Occipital lobe (tissue), 3 donors: Measurements from ENCODE around the gene PPP3CB. TPM values are rescaled to one million over a fixed set of nuclear protein-coding genes. Genes with fewer than 3 reads are reported as not detected.
"Not testable (repeated sequence)": the region's sequence is repeated elsewhere in the genome, so short reads cannot be mapped to it uniquely, and the experiment has no call there.

Source experiments
- DNase-seq: peaks from one replicate; lab custom pipeline; 2025; lab: John Stamatoyannopoulos, UW
- small RNA-seq: library from RNA; depleted of rRNA; stranded (forward); fragments of <200 nt; gene quantifications from one replicate; pipeline ENCODE3, GENCODE V24; 2014
- total RNA-seq: library from RNA; depleted of rRNA; stranded (reverse); fragments of >200 nt; gene quantifications from one replicate; pipeline ENCODE4 v1.2.3, GENCODE V29; 2014

PPP3CB gene
- total RNA-seq, 1 donor from 2014 or later, result 122 TPM

- no peak for DNase-seq
Observed at GRCh38 chr10:73414230-73414945, 81.4 kb downstream of the PPP3CB start.

- DNase-seq, result peak; percentile 87
Observed at GRCh38 chr10:73413528-73414229, 82.1 kb downstream of the PPP3CB start, which contains the start of gene ANXA7. Gene ANXA7, minus strand, starts transcription at chr10:73414058. Its CDS starts 13,202 bp downstream, at chr10:73400856.

GRCh38 chr10:73413108-73413527 lies 82.7 kb downstream of the PPP3CB start:
- peak; percentile 45 for DNase-seq

- no peak for DNase-seq
Observed at GRCh38 chr10:73410897-73411296, 84.9 kb downstream of the PPP3CB start.

- no peak for DNase-seq
Observed at GRCh38 chr10:73408978-73409521, 86.8 kb downstream of the PPP3CB start.

- DNase-seq, result no peak
Observed at GRCh38 chr10:73408061-73408460, 87.8 kb downstream of the PPP3CB start.

- DNase-seq, result no peak
Observed at GRCh38 chr10:73407495-73407894, 88.3 kb downstream of the PPP3CB start.

GRCh38 chr10:73406846-73407245 lies 89.0 kb downstream of the PPP3CB start:
- no peak for DNase-seq

GRCh38 chr10:73405556-73405955 lies 90.3 kb downstream of the PPP3CB start:
- no peak for DNase-seq

- no peak for DNase-seq
Observed at GRCh38 chr10:73404690-73405089, 91.1 kb downstream of the PPP3CB start.

- DNase-seq, result no peak
Observed at GRCh38 chr10:73401636-73402035, 94.2 kb downstream of the PPP3CB start.

GRCh38 chr10:73399063-73399462 lies 96.8 kb downstream of the PPP3CB start:
- DNase-seq, result no peak

- no peak for DNase-seq
Observed at GRCh38 chr10:73398024-73398423, 97.8 kb downstream of the PPP3CB start.

GRCh38 chr10:73394325-73394724 lies 101.5 kb downstream of the PPP3CB start:
- DNase-seq, result not testable (repeated sequence)

- no peak for DNase-seq
Observed at GRCh38 chr10:73388228-73388627, 107.6 kb downstream of the PPP3CB start.

GRCh38 chr10:73386583-73386982 lies 109.2 kb downstream of the PPP3CB start:
- DNase-seq, result no peak

Small RNA genes lying within 50 kb of the gene (small RNA-seq; reads per million reads assigned to genes)
- gene RNU6-883P, result not detected

Other genes with a start within 250 kb of the PPP3CB start
- 59.7 TPM for gene DNAJC9, start 248.8 kb downstream of the PPP3CB start, total RNA-seq
- 102 TPM for gene MRPS16, start 243.4 kb downstream of the PPP3CB start, total RNA-seq
- gene CFAP70, start 137.2 kb downstream of the PPP3CB start, total RNA-seq, result 0.62 TPM
- 34.3 TPM for gene ANXA7, start 82.0 kb downstream of the PPP3CB start, total RNA-seq
- gene MSS51, start 62.5 kb downstream of the PPP3CB start, total RNA-seq, result 3.7 TPM
- 31.7 TPM for gene USP54, start 95.3 kb upstream of the PPP3CB start, total RNA-seq
- gene MYOZ1, start 145.4 kb upstream of the PPP3CB start, total RNA-seq, result 0.78 TPM
- gene SYNPO2L, start 160.0 kb upstream of the PPP3CB start, total RNA-seq, result not detected
- gene AGAP5, start 202.1 kb upstream of the PPP3CB start, total RNA-seq, result 6.6 TPM
- gene SEC24C, start 248.3 kb upstream of the PPP3CB start, total RNA-seq, result 44.0 TPM